HL-60 (cell line): ENCODE results near the gene SGMS1.

Source experiments
- DNase-seq, 2 experiments: peaks; one replicate each; pipeline ENCODE4 v3.0.0-alpha.2; 2010 to 2020; ENCODE audit warnings: low read depth in 1 of 2, low spot score in 1 of 2
- H3K27ac ChIP-seq: fragments of 250-450 bp; sonication (Bioruptor Pico); replicated peaks from 2 replicates; pipeline ENCODE4 v1.5.1; 2020; ENCODE audit warnings: mild to moderate bottlenecking, moderate library complexity
- H3K27me3 ChIP-seq: fragments of 250-450 bp; sonication (Bioruptor Pico); 2 replicates; pipeline ENCODE4 v1.5.1; 2021; ENCODE audit warnings: mild to moderate bottlenecking, moderate library complexity; ENCODE audit not compliant: insufficient read depth, poor library complexity, severe bottlenecking
- H3K4me3 ChIP-seq: replicated peaks from 2 replicates; pipeline ENCODE4 v1.5.1; 2011; ENCODE audit warnings: mild to moderate bottlenecking, control low read depth, low read length; ENCODE audit not compliant: insufficient read depth
- GABPA ChIP-seq: IDR thresholded peaks from 2 replicates; pipeline ENCODE4 v1.6.1; 2012; ENCODE audit warnings: low read depth
- POLR2AphosphoS5 ChIP-seq: IDR thresholded peaks from 2 replicates; pipeline ENCODE4 v1.6.1; 2012; ENCODE audit warnings: low read depth
- REST ChIP-seq: IDR thresholded peaks from 2 replicates; pipeline ENCODE4 v1.6.1; 2012; ENCODE audit warnings: low read depth; ENCODE audit not compliant: insufficient replicate concordance
- SPI1 ChIP-seq: IDR thresholded peaks from 2 replicates; pipeline ENCODE4 v1.6.1; 2012; ENCODE audit warnings: low read depth, mild to moderate bottlenecking, borderline replicate concordance
- TF ChIP-seq, protein P1 (sequence below): IDR thresholded peaks from one replicate; pipeline ENCODE4 v1.5.1; 2011; ENCODE audit warnings: low read length, control low read depth, inconsistent platforms; ENCODE audit not compliant: insufficient read depth

SGMS1 gene

DNA sequence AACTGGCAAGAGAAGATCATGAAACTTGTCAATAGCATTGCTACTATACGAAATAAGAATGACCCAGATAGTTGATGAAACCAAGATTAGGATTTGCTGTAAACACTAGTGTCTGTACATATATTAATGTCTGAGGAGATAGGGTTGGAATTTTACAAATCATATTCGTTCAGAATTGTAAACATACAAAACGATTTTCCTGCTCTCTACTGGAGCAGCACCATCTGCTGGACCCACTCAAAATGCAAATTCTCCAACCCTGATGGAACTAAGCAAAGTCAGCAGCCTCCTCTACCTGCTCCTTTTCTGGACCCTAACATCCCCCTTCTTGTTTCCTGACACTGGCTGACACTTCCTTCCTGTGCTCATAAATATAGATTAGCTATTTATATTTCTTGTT is 29.4 kb upstream of the SGMS1 start:
- no peak for DNase-seq
- Histone ChIP-seq H3K27ac (no peak overlapping the region), H3K27me3 (no peaks in the 10 kb centered on the region), H3K4me3 (no peak overlapping the region)
- TF ChIP-seq GABPA = no peak
- no peak for TF ChIP-seq SPI1
- no peak for TF ChIP-seq REST
- no peak for TF ChIP-seq POLR2AphosphoS5
- TF ChIP-seq, protein P1, sequence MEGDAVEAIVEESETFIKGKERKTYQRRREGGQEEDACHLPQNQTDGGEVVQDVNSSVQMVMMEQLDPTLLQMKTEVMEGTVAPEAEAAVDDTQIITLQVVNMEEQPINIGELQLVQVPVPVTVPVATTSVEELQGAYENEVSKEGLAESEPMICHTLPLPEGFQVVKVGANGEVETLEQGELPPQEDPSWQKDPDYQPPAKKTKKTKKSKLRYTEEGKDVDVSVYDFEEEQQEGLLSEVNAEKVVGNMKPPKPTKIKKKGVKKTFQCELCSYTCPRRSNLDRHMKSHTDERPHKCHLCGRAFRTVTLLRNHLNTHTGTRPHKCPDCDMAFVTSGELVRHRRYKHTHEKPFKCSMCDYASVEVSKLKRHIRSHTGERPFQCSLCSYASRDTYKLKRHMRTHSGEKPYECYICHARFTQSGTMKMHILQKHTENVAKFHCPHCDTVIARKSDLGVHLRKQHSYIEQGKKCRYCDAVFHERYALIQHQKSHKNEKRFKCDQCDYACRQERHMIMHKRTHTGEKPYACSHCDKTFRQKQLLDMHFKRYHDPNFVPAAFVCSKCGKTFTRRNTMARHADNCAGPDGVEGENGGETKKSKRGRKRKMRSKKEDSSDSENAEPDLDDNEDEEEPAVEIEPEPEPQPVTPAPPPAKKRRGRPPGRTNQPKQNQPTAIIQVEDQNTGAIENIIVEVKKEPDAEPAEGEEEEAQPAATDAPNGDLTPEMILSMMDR = no peak

DNA sequence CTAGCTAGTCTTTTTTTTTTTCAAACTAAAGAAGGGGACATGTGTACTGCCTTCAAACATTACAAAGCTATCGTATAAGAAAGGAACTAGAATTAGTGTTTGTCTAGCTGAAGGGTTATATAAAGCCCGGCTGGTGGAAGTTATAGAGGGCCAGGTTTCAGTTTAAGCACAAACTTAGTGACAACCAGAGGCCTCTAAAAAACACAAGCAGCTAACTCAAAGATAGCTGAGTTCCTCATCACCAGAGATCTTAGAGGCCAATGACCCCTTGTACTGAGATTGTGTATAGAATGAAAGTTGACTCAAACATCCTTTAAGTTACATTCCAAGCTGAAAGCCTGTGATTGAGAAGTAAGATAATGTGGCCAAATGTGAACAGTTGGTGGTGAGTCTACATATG is 28.1 kb upstream of the SGMS1 start:
- no peak overlapping the region for H3K4me3 ChIP-seq
- no peaks in the 10 kb centered on the region for H3K27me3 ChIP-seq
- TF ChIP-seq REST = no peak
- TF ChIP-seq SPI1 = no peak
- TF ChIP-seq, protein P1 = no peak
- no peak for TF ChIP-seq GABPA
- TF ChIP-seq POLR2AphosphoS5 = no peak
- H3K27ac ChIP-seq = no peak overlapping the region
- no peak for DNase-seq

DNA sequence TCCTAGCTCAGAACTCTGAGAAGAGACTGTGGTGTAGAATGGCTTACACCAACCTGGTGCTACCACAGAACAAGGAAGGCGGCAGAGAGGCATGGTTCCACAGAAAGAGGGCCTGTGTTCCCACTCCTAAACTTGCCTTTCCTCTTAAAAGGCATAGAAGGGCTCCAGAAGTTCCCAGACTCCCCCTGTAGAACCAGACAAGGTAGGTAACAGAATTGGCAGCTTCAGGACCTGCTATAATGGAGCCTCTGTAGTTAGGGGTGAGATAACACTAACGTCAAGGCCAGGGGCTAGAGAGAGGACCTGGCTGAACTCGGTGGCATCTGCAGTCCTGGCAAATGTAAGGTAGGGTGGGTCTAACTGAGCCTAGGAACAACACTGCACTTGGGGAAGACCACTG is 26.7 kb upstream of the SGMS1 start:
- Histone ChIP-seq H3K27ac (no peak overlapping the region), H3K4me3 (no peak overlapping the region), H3K27me3 (no peaks in the 10 kb centered on the region)
- TF ChIP-seq, protein P1 = no peak
- TF ChIP-seq SPI1 (no peak), REST (no peak)
- DNase-seq = no peak
